H1 (cell line): Measurements from ENCODE around the gene NFKBIE. TPM values are rescaled to one million over a fixed set of nuclear protein-coding genes. Genes with fewer than 3 reads are reported as not detected.
A peak's percentile ranks its signal among the peaks of the same experiment; 100 is the strongest.

Experiments used
- CTCF ChIA-PET: fragments of 300-600 bp; sonication (Branson Sonifier 250); formaldehyde crosslinking; loops from one replicate; lab custom pipeline; 2021; ENCODE audit not compliant: partially characterized antibody; lab: Charles Lee
- POLR2A ChIA-PET: fragments of 300-600 bp; sonication (Branson Sonifier 250); formaldehyde crosslinking; loops from one replicate; lab custom pipeline; 2021; ENCODE audit warnings: inconsistent platforms; ENCODE audit not compliant: partially characterized antibody; lab: Charles Lee
- DNase-seq, 2 experiments: peaks; one replicate each; pipeline versions ENCODE4 v3.0.0 to v3.0.0-alpha.2; 2010 to 2022; ENCODE audit warnings: low spot score in 2 of 2, low read depth in 1 of 2, mixed read lengths in 1 of 2
- FAIRE-seq: peaks from 2 replicates; lab custom pipeline; 2011; peaks lifted over from hg19 to GRCh38; lab: Jason Lieb, UNC
- H2AFZ ChIP-seq: 2 replicates; pipeline ENCODE4 v1.8.1; 2012; ENCODE audit warnings: low read length, inconsistent platforms
- H2AK5ac ChIP-seq: 2 replicates; pipeline ENCODE4 v1.6.1; 2013; ENCODE audit warnings: low read depth, low read length
- H2BK120ac ChIP-seq: replicated peaks from 2 replicates; pipeline ENCODE3; 2013; ENCODE audit warnings: low read depth, low read length, inconsistent platforms
- H2BK12ac ChIP-seq: 2 replicates; pipeline ENCODE4 v1.6.1; 2013; ENCODE audit warnings: low read depth, low read length
- H2BK15ac ChIP-seq: 2 replicates; pipeline ENCODE4 v1.6.1; 2013; ENCODE audit warnings: low read length
- H2BK20ac ChIP-seq: 2 replicates; pipeline ENCODE4 v1.6.1; 2013; ENCODE audit warnings: low read length
- H2BK5ac ChIP-seq: 2 replicates; pipeline ENCODE4 v1.6.1; 2013; ENCODE audit warnings: low read depth, low read length
- H3K14ac ChIP-seq: 2 replicates; pipeline ENCODE4 v1.6.1; 2013; ENCODE audit warnings: inconsistent platforms; ENCODE audit not compliant: insufficient read length
- H3K18ac ChIP-seq: 2 replicates; pipeline ENCODE4 v1.6.1; 2013; ENCODE audit warnings: low read length; ENCODE audit errors: extremely low read depth
- H3K23ac ChIP-seq: 2 replicates; pipeline ENCODE4 v1.6.1; 2013; ENCODE audit warnings: inconsistent platforms; ENCODE audit not compliant: insufficient read length
- H3K23me2 ChIP-seq: 2 replicates; pipeline ENCODE4 v1.6.1; 2013; ENCODE audit warnings: low read depth, low read length
- H3K27ac ChIP-seq: 2 replicates; pipeline ENCODE4 v1.6.1; 2011; ENCODE audit warnings: low read depth, low read length, inconsistent platforms
- H3K27me3 ChIP-seq, 4 experiments: replicated peaks in 1 of 4; 1 replicate in 1 of 4; 2 replicates in 3 of 4; pipeline versions ENCODE4 v1.6.1 to v1.8.1; 2011 to 2013; ENCODE audit warnings: low read length in 3 of 4, mild to moderate bottlenecking in 3 of 4, inconsistent platforms in 2 of 4, mixed read lengths in 2 of 4, moderate library complexity in 1 of 4; ENCODE audit not compliant: control insufficient read depth in 3 of 4, insufficient read depth in 3 of 4; ENCODE audit errors: extremely low read depth in 1 of 4
- H3K36me3 ChIP-seq, 4 experiments: 2 replicates each; pipeline versions ENCODE4 v1.6.1 to v1.8.1; 2011 to 2013; ENCODE audit warnings: mild to moderate bottlenecking in 4 of 4, low read length in 3 of 4, moderate library complexity in 2 of 4, control low read depth in 1 of 4, inconsistent platforms in 1 of 4; ENCODE audit not compliant: insufficient read depth in 4 of 4, control insufficient read depth in 2 of 4
- H3K4ac ChIP-seq: replicated peaks from 2 replicates; pipeline ENCODE3; 2013; ENCODE audit warnings: low read length, low read depth, mixed read lengths, inconsistent platforms; ENCODE audit not compliant: insufficient read length
- H3K4me1 ChIP-seq, 4 experiments: replicated peaks in 1 of 4; 1 replicate in 1 of 4; 2 replicates in 3 of 4; pipeline versions ENCODE4 v1.6.1 to v1.8.1; 2011 to 2013; ENCODE audit warnings: low read length in 3 of 4, inconsistent platforms in 2 of 4, mixed read lengths in 1 of 4; ENCODE audit not compliant: insufficient read depth in 4 of 4, control insufficient read depth in 3 of 4
- H3K4me2 ChIP-seq, 2 experiments: 2 replicates each; pipeline versions ENCODE4 v1.6.1 to v1.8.1; 2011 to 2013; ENCODE audit warnings: low read depth in 2 of 2, low read length in 2 of 2, control low read depth in 1 of 2, inconsistent platforms in 1 of 2, mild to moderate bottlenecking in 1 of 2; ENCODE audit not compliant: insufficient read depth in 1 of 2
- H3K4me3 ChIP-seq, 4 experiments: fragments of 200-600, 300-600 bp in 1 of 4; sonication (generic), shearing (Covaris generic), sonication (Bioruptor Twin) in 1 of 4; 2 replicates each; pipeline versions ENCODE4 v1.5.1 to v1.8.1; 2011 to 2016; ENCODE audit warnings: low read length in 4 of 4, low read depth in 3 of 4, control low read depth in 2 of 4, inconsistent platforms in 2 of 4, mild to moderate bottlenecking in 2 of 4, mixed read lengths in 1 of 4, moderate library complexity in 1 of 4; ENCODE audit not compliant: insufficient read depth in 2 of 4; ENCODE audit errors: extremely low read depth in 1 of 4
- H3K56ac ChIP-seq: replicated peaks from 2 replicates; pipeline ENCODE3; 2013; ENCODE audit warnings: low read depth, mild to moderate bottlenecking, mixed read lengths, low read length, inconsistent platforms; ENCODE audit not compliant: insufficient read length
- H3K79me1 ChIP-seq: 2 replicates; pipeline ENCODE4 v1.6.1; 2013; ENCODE audit warnings: low read depth, low read length, control low read depth
- H3K79me2 ChIP-seq, 2 experiments: 2 replicates each; pipeline versions ENCODE4 v1.6.1 to v1.8.1; 2012 to 2013; ENCODE audit warnings: low read length in 2 of 2, mild to moderate bottlenecking in 2 of 2, inconsistent platforms in 1 of 2; ENCODE audit not compliant: insufficient read depth in 2 of 2, control insufficient read depth in 1 of 2
- H3K9ac ChIP-seq, 4 experiments: replicated peaks in 1 of 4; 1 replicate in 1 of 4; 2 replicates in 3 of 4; pipeline versions ENCODE4 v1.6.1 to v1.8.1; 2011 to 2013; ENCODE audit warnings: low read depth in 3 of 4, low read length in 3 of 4, control low read depth in 2 of 4, mild to moderate bottlenecking in 2 of 4, moderate library complexity in 2 of 4, inconsistent platforms in 1 of 4; ENCODE audit errors: extremely low read depth in 1 of 4
- H3K9me3 ChIP-seq, 2 experiments: 2 replicates each; pipeline versions ENCODE4 v1.6.1 to v1.8.1; 2012 to 2013; ENCODE audit warnings: mild to moderate bottlenecking in 2 of 2, moderate library complexity in 2 of 2, control low read depth in 1 of 2, inconsistent platforms in 1 of 2, low read depth in 1 of 2, low read length in 1 of 2, mixed read lengths in 1 of 2; ENCODE audit not compliant: insufficient read depth in 2 of 2
- H4K20me1 ChIP-seq, 2 experiments: replicated peaks in 1 of 2; 2 replicates each; pipeline versions ENCODE3 to v1.8.1; 2011 to 2013; ENCODE audit warnings: inconsistent platforms in 2 of 2, low read length in 2 of 2, mild to moderate bottlenecking in 1 of 2; ENCODE audit not compliant: insufficient read depth in 2 of 2, control insufficient read depth in 1 of 2
- H4K5ac ChIP-seq: 2 replicates; pipeline ENCODE4 v1.6.1; 2013; ENCODE audit warnings: low read length, low read depth, mixed read lengths, inconsistent platforms; ENCODE audit not compliant: insufficient read length
- H4K8ac ChIP-seq: 2 replicates; pipeline ENCODE4 v1.8.0; 2013; ENCODE audit warnings: mild to moderate bottlenecking, moderate library complexity, low read length, inconsistent platforms; ENCODE audit not compliant: insufficient read depth; ENCODE audit errors: extremely low read depth
- H4K91ac ChIP-seq: replicated peaks from 2 replicates; pipeline ENCODE3; 2013; ENCODE audit warnings: low read length, mixed read lengths, inconsistent platforms; ENCODE audit not compliant: insufficient read length
- BRCA1 ChIP-seq: IDR thresholded peaks from 2 replicates; pipeline ENCODE4 v1.6.1; 2012; ENCODE audit warnings: low read depth, low read length, improper control_type of control experiment
- GABPA ChIP-seq: IDR thresholded peaks from 2 replicates; pipeline ENCODE4 v1.6.1; 2011; ENCODE audit warnings: mild to moderate bottlenecking, low read length, moderate library complexity, borderline replicate concordance; ENCODE audit not compliant: insufficient read depth
- JUND ChIP-seq: IDR thresholded peaks from 2 replicates; pipeline ENCODE4 v1.6.1; 2011; ENCODE audit warnings: mild to moderate bottlenecking, improper control_type of control experiment, low read length
- SAP30 ChIP-seq: fragments of 300-600 bp; sonication (generic); IDR thresholded peaks from 2 replicates; pipeline ENCODE4 v1.7.1; 2012; ENCODE audit warnings: low read length, moderate library complexity, mild to moderate bottlenecking, inconsistent platforms; ENCODE audit not compliant: insufficient read depth, insufficient replicate concordance
- SUZ12 ChIP-seq: fragments of 200-600 bp; sonication (generic); IDR thresholded peaks from 2 replicates; pipeline ENCODE4 v1.6.1; 2012; ENCODE audit warnings: mild to moderate bottlenecking, inconsistent platforms, low read length, moderate library complexity, mixed read lengths
- TAF1 ChIP-seq: IDR thresholded peaks from 2 replicates; pipeline ENCODE4 v1.6.1; 2011; ENCODE audit warnings: mild to moderate bottlenecking, low read depth, low read length
- TEAD4 ChIP-seq: IDR thresholded peaks from 2 replicates; pipeline ENCODE4 v1.6.1; 2012; ENCODE audit warnings: low read depth, low read length, inconsistent platforms, mixed read lengths
- ZNF274 ChIP-seq: IDR thresholded peaks from 2 replicates; pipeline ENCODE4 v1.7.0; 2012; ENCODE audit warnings: low read length, borderline replicate concordance; ENCODE audit errors: extremely low read depth
- WGBS, 2 experiments: shearing (Covaris generic) in 1 of 2; methylation state at CpG; one replicate each; pipeline versions ENCODE4 v1.1.6 to v1.1.7; 2013 to 2015; ENCODE audit warnings: low lambda C conversion rate in 2 of 2, mixed read lengths in 2 of 2, inconsistent platforms in 1 of 2, low coverage in 1 of 2, missing lambda C conversion rate in 1 of 2; ENCODE audit not compliant: insufficient replicate concordance in 2 of 2, insufficient coverage in 1 of 2, insufficient read length in 1 of 2; ENCODE audit errors: extremely low coverage in 1 of 2, missing lambda C conversion rate in 1 of 2; 5-methylcytosine and 5-hydroxymethylcytosine counted together
- polyA plus RNA-seq, 7 experiments: library from polyadenylated mRNA; depleted of rRNA in 3 of 7; stranded (reverse) in 5 of 7; unstranded in 2 of 7; fragments of >200 nt in 5 of 7; fragments of 200-250 nt in 2 of 7; gene quantifications; 1 replicate in 5 of 7; 2 replicates in 1 of 7; 4 replicates in 1 of 7; pipeline versions ENCODE4 v1.2.1 to v1.2.3, GENCODE V29; 2011 to 2013; ENCODE audit warnings: missing spikeins in 2 of 7, mixed read lengths in 2 of 7
- total RNA-seq: library from RNA; stranded (reverse); fragmentation: NEBNext Ultra II Directional; extraction: Animal tissue kit (Norgen Biotek cat#: 25700); gene quantifications from 2 replicates; pipeline ENCODE4 v1.2.1, GENCODE V29; 2021
- TF ChIP-seq, protein P1 (sequence below): IDR thresholded peaks from 2 replicates; pipeline ENCODE4 v1.6.1; 2012; ENCODE audit warnings: inconsistent platforms
- TF ChIP-seq, protein P2 (sequence below): IDR thresholded peaks from 2 replicates; pipeline ENCODE4 v1.6.1; 2012; ENCODE audit warnings: inconsistent platforms

The NFKBIE gene
- total and polyA plus RNA-seq, 2 of the 8 experiments (the other 6 are each of a cell fraction or from before 2014, with no cell fraction given) = 13.5 to 19.2 TPM

- no peak overlapping the region; the same call in 1 of the 2 replicates for H3K27ac ChIP-seq
- no peak overlapping the region for H3K18ac ChIP-seq
- H3K4ac ChIP-seq = no peak overlapping the region
- 90% methylated on average over 16 of the region's 16 CpGs; no CpG with 5 or more reads in 1 of the 2 experiments for WGBS, 2 experiments
- H3K4me1 ChIP-seq = peaks cover 4 to 15% (median 9%) of the 10 kb centered on the region in 4 experiments; a peak in 6 of 7 replicates
- H3K79me2 ChIP-seq = peaks cover 0 to 9% of the 10 kb centered on the region in 2 experiments; a peak in 2 of 4 replicates
- H3K27me3 ChIP-seq = no peaks in the 10 kb centered on the region
- no peak overlapping the region for H3K14ac ChIP-seq
- no peak overlapping the region for H2BK12ac ChIP-seq
- no peak overlapping the region for H4K8ac ChIP-seq
- H2BK15ac ChIP-seq = no peak overlapping the region
- H4K91ac ChIP-seq = no peak overlapping the region
- H3K4me2 ChIP-seq = no peak overlapping the region
- H3K9ac ChIP-seq = no peak overlapping the region
- peaks cover 11 to 21% of the 10 kb centered on the region in 2 experiments for H4K20me1 ChIP-seq
- H3K4me3 ChIP-seq = no peak overlapping the region
- no peak overlapping the region for H2AK5ac ChIP-seq
- 0 out of 2 replicates have a peak overlapping the region, but pooled peaks have one; percentile 24 for H2BK5ac ChIP-seq
- H3K56ac ChIP-seq = no peak overlapping the region
- FAIRE-seq (no peak), DNase-seq (no peak)
- POLR2A ChIA-PET = interaction anchor here (0.9 to 21.0 kb wide), 9 partner anchors 8 to 99 kb away, joined by 3 to 581 read pairs (median 5); partner anchors contain the start of genes HSP90AB1, SLC29A1 and SLC35B2
- H3K23me2 ChIP-seq = peaks cover 4% of the 10 kb centered on the region; the same call in 1 of the 2 replicates
- CTCF ChIA-PET = interaction anchor here (0.8 to 19.4 kb wide), 13 partner anchors 7 to 143 kb away, joined by 3 to 287 read pairs (median 19); partner anchors contain the start of genes CAPN11, MYMX and SLC29A1
- H3K36me3 ChIP-seq = peaks cover 35 to 60% (median 53%) of the 10 kb centered on the region in 4 experiments
- H2BK20ac ChIP-seq = no peak overlapping the region
- H2AFZ ChIP-seq = no peak overlapping the region
- no peak overlapping the region for H2BK120ac ChIP-seq
- no peaks in the 10 kb centered on the region for H3K9me3 ChIP-seq
- peaks cover 11% of the 10 kb centered on the region for H3K79me1 ChIP-seq
- H3K23ac ChIP-seq = no peak overlapping the region
- no peak overlapping the region for H4K5ac ChIP-seq
- TF ChIP-seq GABPA (no peak), BRCA1 (no peak), ZNF274 (no peak), TAF1 (no peak), SUZ12 (no peak), TEAD4 (no peak), SAP30 (no peak), JUND (no peak)
- TF ChIP-seq, protein P1, sequence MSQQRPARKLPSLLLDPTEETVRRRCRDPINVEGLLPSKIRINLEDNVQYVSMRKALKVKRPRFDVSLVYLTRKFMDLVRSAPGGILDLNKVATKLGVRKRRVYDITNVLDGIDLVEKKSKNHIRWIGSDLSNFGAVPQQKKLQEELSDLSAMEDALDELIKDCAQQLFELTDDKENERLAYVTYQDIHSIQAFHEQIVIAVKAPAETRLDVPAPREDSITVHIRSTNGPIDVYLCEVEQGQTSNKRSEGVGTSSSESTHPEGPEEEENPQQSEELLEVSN = no peak
- TF ChIP-seq, protein P2, sequence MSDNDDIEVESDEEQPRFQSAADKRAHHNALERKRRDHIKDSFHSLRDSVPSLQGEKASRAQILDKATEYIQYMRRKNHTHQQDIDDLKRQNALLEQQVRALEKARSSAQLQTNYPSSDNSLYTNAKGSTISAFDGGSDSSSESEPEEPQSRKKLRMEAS = no peak
Observed at GRCh38 chr6:44232676-44233566, 32.4 kb downstream of the NFKBIE start.
